DMS 273 treated with DMSO at 0.1 percent for 48 hours (cell line): Measurements from ENCODE around the gene TJP1.
"Not testable (repeated sequence)": the region's sequence is repeated elsewhere in the genome, so short reads cannot be mapped to it uniquely, and the experiment has no call there.

Source experiments
- DNase-seq: peaks from one replicate; lab custom pipeline; 2025; lab: John Stamatoyannopoulos, UW

The TJP1 gene

DNA sequence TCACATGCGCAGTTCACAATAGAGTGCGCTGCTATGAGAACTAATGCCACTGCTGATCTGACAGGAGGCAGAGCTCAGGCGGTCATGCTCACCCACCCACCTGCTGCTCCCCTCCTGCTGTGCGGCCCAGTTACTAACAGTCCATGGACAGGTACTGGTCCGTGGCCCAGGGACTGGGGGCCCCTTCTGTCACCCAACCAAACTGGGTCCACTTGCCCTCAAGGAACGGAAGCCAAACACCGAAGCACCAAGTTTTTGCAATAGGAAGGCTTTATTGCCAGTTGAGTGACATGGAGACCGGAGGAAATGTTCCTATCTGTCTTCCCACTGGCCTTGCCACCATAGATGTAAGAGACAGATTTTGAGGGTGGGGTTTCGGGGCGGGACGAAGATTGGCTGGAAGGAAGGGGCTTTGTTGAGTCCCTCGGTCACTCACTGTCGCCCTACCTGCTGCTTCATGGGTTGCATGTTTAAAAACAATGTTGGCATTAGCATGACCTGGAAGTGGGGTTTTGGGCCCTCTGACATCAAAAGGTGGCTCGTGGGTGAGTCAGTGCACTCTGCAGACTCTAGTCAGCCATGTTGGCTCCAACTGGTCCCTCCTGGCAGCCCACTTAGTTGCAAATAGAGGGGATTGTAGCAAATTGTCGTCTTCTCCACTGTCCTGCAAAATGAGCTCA is 141.0 kb downstream of the TJP1 start:
- no peak for DNase-seq

DNA sequence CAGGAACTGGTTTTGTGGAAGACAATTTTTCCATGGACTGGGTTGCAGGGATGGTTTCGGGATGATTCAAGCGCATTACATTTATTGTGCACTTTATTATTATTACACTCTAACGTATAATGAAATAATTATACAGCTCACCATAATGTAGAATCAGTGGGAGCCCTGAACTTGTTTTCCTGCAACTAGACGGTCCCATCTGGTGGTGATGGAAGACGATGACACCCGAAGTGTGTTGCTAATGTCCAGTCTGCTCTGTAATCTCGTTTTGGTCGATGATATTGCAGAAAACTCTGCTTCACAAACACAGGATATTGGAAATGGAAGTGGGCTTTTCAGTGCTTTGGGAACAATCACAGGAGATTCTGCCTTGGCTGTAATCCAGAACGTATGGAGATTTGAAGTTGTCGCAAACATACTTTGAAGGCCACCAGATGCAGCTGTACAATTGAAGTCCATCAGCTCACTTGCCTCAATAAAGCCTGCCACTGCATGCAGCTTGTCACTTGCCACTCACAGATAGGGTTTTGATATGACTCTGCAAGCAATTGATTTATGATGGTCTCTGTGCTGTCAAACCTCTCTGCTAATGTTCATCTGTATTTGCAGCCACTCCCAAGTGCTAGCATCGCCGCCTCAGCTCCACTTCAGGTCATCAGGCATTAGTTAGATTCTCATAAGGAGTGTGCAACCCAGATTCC is 141.7 kb downstream of the TJP1 start:
- no peak for DNase-seq

DNA sequence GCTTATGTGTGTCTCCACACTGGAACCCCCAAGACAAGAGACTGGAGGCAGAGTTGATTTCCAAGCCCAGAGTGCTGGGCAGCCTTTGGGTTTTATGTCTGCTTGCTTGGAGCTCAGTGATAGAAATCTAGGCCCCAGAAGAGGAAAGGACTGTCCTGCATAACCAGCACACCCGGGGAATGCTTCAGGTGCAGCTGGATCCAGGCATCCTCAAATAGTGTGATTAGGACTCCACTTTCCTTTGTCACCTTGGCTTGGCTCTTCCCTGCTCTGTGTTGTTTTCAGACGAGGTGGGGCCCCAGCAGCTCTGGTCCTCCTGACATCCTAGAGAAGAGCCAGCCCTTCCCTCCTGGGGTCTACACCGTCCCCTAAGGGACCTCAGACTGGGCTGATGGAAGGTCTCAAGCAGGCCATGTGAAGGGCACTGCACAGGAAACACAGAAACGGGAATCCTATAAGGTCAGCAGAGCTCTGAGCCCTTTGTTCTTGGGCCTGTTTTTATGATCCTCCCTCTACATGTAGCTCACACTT is 143.7 kb downstream of the TJP1 start:
- DNase-seq, result no peak

DNA sequence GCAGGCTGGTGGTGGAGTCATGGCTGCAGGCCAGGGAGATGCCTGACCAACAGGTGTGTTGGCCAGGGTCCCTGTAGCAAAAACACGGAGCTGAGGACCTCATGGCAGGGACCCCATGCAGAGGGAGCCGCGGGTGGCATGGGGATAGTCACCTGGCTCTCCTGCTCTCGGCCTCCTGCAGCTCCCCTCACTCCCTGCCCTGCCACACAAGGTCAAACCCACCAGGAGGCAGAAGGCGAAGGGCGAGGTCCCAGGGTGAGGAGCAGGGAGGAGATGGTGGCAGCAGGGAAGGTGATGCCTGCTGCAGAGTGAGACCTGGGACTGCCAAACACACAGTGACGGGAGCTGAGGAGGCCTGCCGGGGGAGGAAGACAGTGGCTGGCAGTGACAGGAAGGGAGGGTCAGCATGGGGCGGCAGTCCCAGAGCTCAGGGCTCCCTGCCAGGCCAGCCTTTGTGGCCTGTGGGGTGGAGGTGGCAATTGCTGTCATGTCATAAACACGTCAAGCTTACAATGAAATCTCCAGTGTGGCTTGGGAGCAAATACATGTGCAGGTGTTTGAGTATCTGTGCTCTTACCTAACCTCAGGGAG is 144.3 kb downstream of the TJP1 start:
- DNase-seq, result no peak

GRCh38 chr15:29677455-29677854 is 144.8 kb downstream of the TJP1 start:
- no peak for DNase-seq

DNA sequence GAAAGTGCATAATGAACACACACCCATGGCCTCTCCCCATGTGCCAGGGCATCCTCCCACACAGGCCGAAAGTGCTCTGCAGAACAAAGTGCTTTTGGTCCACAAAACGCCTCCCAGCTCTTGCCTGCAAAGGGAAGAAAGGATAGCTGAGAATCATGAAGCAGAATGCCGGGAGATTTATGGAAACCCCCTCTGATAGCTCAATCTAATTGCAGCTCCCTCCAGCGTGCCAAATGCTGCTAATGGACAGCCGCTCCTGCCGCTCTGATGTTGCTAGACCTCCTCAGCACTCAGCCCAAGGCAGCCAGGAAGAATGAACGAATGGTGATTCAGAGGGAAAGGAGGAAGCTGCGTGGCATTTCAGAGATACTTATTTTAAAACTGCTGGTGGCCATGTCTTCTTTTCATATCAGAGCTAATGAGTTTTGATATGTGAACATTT is 145.3 kb downstream of the TJP1 start:
- DNase-seq, result no peak

DNA sequence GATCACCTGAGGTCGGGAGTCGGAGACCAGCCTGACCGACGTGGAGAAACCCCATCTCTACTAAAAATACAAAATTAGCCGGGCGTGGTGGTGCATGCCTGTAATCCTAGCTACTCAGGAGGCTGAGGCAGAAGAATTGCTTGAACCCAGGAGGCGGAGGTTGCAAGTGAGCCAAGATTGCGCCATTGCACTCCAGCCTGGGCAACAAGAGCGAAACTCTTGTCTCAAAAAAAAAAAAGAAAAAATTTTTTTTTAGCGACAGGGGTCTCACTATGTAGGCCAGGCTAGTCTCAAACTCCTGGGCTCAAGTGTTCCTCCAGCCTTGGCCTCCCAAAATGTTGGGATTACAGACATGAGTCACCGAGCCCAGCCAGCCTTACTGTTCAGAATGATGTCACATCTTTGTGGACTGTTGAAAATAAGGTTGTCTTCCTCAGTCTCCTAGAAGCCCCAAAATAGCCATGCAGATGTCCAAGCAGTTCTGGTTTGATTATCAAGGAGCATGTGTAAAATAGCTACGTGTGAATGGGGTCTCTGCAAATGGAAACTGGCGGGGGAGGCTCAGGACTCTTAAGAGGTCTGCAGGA is 145.8 kb downstream of the TJP1 start:
- not testable (repeated sequence) for DNase-seq

DNA sequence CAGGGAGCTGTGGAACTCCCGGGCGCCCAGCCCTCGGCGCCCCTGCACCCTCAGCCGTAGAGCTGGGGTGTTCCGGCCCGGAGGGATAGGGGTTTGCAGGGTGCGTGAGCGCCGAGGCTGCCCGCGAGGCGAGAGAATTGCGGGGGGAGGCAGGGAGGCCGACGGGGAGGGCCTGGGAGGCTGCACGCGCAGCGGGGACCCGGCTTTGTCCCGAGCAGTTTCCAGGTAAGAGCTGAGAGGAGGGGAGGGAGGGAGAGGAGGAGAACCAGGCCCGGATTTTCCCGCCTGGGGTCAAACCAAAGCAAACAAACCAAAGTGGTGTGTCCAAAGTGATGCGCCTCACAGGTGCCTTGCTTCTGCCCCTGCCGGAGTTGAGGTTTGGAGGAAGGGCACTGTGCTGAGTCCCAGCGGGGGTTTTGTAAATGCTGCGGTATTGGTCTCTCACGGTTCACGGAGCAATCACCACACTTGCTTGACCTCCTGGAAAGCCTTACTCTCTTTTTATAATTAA is 146.4 kb downstream of the TJP1 start:
- DNase-seq, result no peak

DNA sequence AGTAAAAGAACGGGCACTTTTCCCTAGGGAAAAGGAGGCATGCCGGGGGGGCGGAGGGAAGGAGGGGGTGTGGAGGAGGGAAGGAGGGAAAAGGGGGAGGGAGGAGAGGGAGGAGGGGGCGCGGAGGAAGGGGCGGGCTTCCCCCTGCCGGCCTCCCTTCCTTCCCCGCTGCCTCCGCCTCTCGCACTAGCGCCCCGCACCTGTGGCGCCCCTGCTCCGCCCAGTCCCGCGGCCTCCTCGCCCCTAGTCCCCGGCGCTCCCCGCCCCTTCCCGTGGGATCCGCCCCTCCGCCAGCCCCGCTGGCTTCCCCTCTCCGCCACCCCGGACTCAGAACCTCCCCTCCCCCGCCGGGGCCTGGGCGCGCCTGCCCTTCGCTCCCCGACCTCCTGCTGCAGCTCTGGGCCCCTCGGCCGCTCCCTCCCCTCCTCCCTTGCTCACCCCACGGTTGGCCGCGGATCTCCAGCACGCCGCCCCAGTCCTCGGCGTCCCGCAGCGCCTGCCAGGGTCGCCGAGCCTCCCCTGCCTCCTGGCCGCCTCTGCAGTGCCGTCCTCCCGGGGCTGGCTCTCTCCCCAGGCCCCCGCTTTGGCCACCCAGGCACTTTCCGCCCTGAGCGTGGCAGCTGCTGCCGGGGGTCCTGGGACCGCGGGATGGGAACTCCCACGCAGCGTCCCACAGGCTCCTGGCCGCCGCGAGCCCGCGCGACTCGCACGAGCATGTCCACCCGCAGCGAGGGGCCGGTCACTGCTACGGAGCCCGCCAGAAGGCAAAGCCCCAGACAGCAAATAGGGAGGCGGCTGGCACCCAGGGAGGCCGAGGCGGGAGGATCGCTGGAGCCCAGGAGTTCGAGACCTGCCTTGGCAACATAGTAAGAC is 147.4 kb downstream of the TJP1 start:
- no peak for DNase-seq

- DNase-seq, result no peak
Measured at GRCh38 chr15:29672923-29673809, 149.1 kb downstream of the TJP1 start.

- DNase-seq, result no peak
Measured at GRCh38 chr15:29672446-29672845, 149.8 kb downstream of the TJP1 start.

GRCh38 chr15:29672046-29672445 is 150.2 kb downstream of the TJP1 start:
- not testable (repeated sequence) for DNase-seq

GRCh38 chr15:29670998-29671981 is 151.0 kb downstream of the TJP1 start:
- no peak for DNase-seq

DNA sequence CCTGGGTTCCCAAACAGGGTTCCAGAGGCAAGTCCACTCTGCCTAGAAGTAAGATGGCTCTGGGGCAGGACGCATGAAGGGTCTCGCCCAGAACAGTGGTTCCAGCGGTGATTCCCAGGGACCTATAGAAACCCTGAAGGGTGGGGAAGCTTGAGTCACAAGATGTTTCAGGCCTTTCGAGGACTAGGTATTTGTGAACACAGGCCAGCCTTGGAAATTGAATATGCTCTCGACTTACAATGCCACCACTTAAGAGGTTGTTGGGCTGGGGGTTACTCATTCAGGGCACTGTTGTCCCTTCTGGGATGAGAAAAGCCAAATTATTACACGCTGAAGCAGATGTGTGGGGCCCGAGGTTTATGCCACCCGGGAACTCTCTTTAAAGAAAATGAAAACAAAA is 152.0 kb downstream of the TJP1 start:
- DNase-seq, result no peak

GRCh38 chr15:29669823-29670222 is 152.4 kb downstream of the TJP1 start:
- no peak for DNase-seq

- peak; percentile 51 for DNase-seq
Measured at GRCh38 chr15:29668120-29668602, 154.1 kb downstream of the TJP1 start.

DNA sequence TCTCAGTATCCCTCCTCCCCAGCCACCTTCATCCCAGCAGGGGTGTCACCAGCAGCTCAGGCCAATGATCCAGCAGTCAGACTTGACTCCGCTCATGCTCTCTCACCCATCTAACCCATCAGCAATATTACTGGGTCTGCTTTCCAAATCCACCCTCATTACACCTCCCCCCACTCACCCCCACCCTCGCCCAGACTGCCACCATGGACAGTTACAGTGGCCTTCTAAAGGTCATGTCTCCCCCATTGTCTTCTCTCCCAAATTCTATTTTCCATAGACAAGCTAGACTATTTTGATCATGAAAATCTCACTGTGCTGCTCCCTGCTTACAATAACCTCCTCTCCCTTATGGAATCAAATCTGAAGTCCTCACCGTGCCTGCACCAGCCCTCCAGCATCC is 156.0 kb downstream of the TJP1 start:
- no peak for DNase-seq

DNA sequence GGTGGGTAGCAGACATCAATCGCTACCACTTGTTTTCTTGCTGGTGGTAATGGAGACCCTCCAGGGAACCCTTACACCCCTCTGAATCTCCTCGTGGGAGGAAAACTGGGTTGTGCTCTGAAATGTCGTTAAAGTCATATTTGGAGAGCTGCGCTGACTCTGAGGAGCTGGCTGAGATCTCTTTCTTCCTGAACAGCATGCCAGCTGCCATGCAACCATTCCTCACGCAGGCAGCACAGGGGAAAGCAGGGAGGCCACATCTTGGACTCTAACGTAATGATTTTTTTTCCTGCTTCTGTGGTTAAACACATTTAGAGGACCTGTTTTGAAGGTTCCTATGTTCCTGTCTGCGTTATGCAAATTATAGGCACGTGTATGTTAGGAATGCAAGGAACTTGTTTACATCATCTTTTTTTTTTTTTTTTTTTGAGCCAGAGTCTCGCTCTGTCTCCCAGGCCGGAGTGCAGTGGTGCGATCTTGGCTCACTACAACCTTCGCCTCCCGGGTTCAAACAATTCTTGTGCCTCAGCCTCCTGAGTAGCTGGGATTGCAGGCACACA is 156.7 kb downstream of the TJP1 start:
- DNase-seq, result no peak

- DNase-seq, result no peak
Measured at GRCh38 chr15:29664406-29664805, 157.9 kb downstream of the TJP1 start.
